Osteoblast (primary cell): ENCODE results near the gene ZNF385D. TPM values are rescaled to one million over a fixed set of nuclear protein-coding genes. Genes with fewer than 3 reads are reported as not detected.

Experiments
- DNase-seq: peaks from one replicate; pipeline ENCODE4 v3.0.0; 2011; ENCODE audit warnings: low spot score, mixed read lengths; ENCODE audit not compliant: insufficient read length; ENCODE audit errors: missing footprints
- H2AFZ ChIP-seq: 2 replicates; pipeline ENCODE4 v1.6.0; 2011; ENCODE audit warnings: mild to moderate bottlenecking, low read length
- H3K27ac ChIP-seq: 2 replicates; pipeline ENCODE4 v1.5.1; 2011; ENCODE audit warnings: mild to moderate bottlenecking, low read depth, low read length, moderate library complexity
- H3K27me3 ChIP-seq: 2 replicates; pipeline ENCODE4 v1.6.0; 2012; ENCODE audit warnings: mild to moderate bottlenecking, control low read depth, inconsistent platforms, low read length, moderate library complexity; ENCODE audit not compliant: insufficient read depth
- H3K36me3 ChIP-seq: 2 replicates; pipeline ENCODE4 v1.5.1; 2011; ENCODE audit warnings: mild to moderate bottlenecking, low read length, control low read depth, moderate library complexity; ENCODE audit not compliant: insufficient read depth
- H3K4me1 ChIP-seq: 2 replicates; pipeline ENCODE4 v1.5.1; 2011; ENCODE audit warnings: mild to moderate bottlenecking, low read length, control low read depth, moderate library complexity; ENCODE audit not compliant: insufficient read depth
- H3K4me2 ChIP-seq: 2 replicates; pipeline ENCODE4 v1.6.0; 2011; ENCODE audit warnings: mild to moderate bottlenecking, low read length; ENCODE audit not compliant: insufficient read depth
- H3K4me3 ChIP-seq: fragments of 200-600 bp; sonication (generic); 3 replicates; pipeline ENCODE4 v1.5.1; 2012; ENCODE audit warnings: mild to moderate bottlenecking, low read length, inconsistent platforms; ENCODE audit not compliant: insufficient read depth
- H3K79me2 ChIP-seq: 2 replicates; pipeline ENCODE4 v1.6.0; 2012; ENCODE audit warnings: mild to moderate bottlenecking, low read length, control low read depth, inconsistent platforms; ENCODE audit not compliant: insufficient read depth
- H3K9me3 ChIP-seq: 2 replicates; pipeline ENCODE4 v1.5.1; 2011; ENCODE audit warnings: low read depth, low read length, control low read depth
- H4K20me1 ChIP-seq: 2 replicates; pipeline ENCODE4 v1.6.0; 2012; ENCODE audit warnings: mild to moderate bottlenecking, low read length, control low read depth; ENCODE audit not compliant: insufficient read depth
- CTCF ChIP-seq: IDR thresholded peaks from 2 replicates; pipeline ENCODE4 v1.5.1; 2011; ENCODE audit warnings: mild to moderate bottlenecking, low read depth, low read length, moderate library complexity; ENCODE audit errors: extremely low read depth
- total RNA-seq: library from RNA; depleted of rRNA; stranded (reverse); fragments of >200 nt; gene quantifications from 2 replicates; pipeline ENCODE4 v1.2.3, GENCODE V29; 2012

ZNF385D gene
- total RNA-seq, 1 donor = 2.5 TPM

GRCh38 chr3:21528291-21528995, 222.6 kb downstream of the ZNF385D start:
- no peak for TF ChIP-seq CTCF
- DNase-seq = no peak
- no peak overlapping the region for H3K27ac ChIP-seq

GRCh38 chr3:21526461-21526860, 224.5 kb downstream of the ZNF385D start:
- no peaks in the 10 kb centered on the region for H3K27me3 ChIP-seq
- H3K36me3 ChIP-seq = no peaks in the 10 kb centered on the region
- H3K27ac ChIP-seq = no peak overlapping the region
- no peaks in the 10 kb centered on the region for H3K9me3 ChIP-seq
- no peaks in the 10 kb centered on the region for H4K20me1 ChIP-seq
- no peak for DNase-seq
- H2AFZ ChIP-seq = no peak overlapping the region
- no peaks in the 10 kb centered on the region for H3K4me1 ChIP-seq
- H3K79me2 ChIP-seq = no peaks in the 10 kb centered on the region
- H3K4me2 ChIP-seq = no peak overlapping the region
- H3K4me3 ChIP-seq = no peak overlapping the region
- no peak for TF ChIP-seq CTCF

More at GRCh38 chr3:21528291-21528995, 222.6 kb downstream of the ZNF385D start:
- H3K4me1 ChIP-seq = no peaks in the 10 kb centered on the region
- no peaks in the 10 kb centered on the region for H3K9me3 ChIP-seq
- no peaks in the 10 kb centered on the region for H4K20me1 ChIP-seq
- H3K4me2 ChIP-seq = no peak overlapping the region
- H3K79me2 ChIP-seq = no peaks in the 10 kb centered on the region
- H2AFZ ChIP-seq = no peak overlapping the region
- H3K27me3 ChIP-seq = no peaks in the 10 kb centered on the region
- no peaks in the 10 kb centered on the region for H3K36me3 ChIP-seq
- no peak overlapping the region for H3K4me3 ChIP-seq

- no peaks in the 10 kb centered on the region for H3K27me3 ChIP-seq
- H3K36me3 ChIP-seq = no peaks in the 10 kb centered on the region
- no peak overlapping the region for H3K4me2 ChIP-seq
- TF ChIP-seq CTCF = no peak
- no peak overlapping the region for H3K4me3 ChIP-seq
- no peaks in the 10 kb centered on the region for H3K9me3 ChIP-seq
- peak; percentile 38 for DNase-seq
- no peak overlapping the region for H3K27ac ChIP-seq
- H3K4me1 ChIP-seq = no peaks in the 10 kb centered on the region
- no peak overlapping the region for H2AFZ ChIP-seq
- no peaks in the 10 kb centered on the region for H3K79me2 ChIP-seq
- H4K20me1 ChIP-seq = no peaks in the 10 kb centered on the region
These were observed 226.9 kb downstream of the ZNF385D start for GRCh38 chr3:21524133-21524532.

GRCh38 chr3:21520106-21520963, 230.7 kb downstream of the ZNF385D start:
- Histone ChIP-seq H3K9me3 (no peaks in the 10 kb centered on the region), H3K36me3 (no peaks in the 10 kb centered on the region), H3K4me3 (no peak overlapping the region), H3K27me3 (no peaks in the 10 kb centered on the region), H2AFZ (no peak overlapping the region), H3K4me1 (no peaks in the 10 kb centered on the region), H3K79me2 (no peaks in the 10 kb centered on the region), H3K27ac (no peak overlapping the region), H4K20me1 (no peaks in the 10 kb centered on the region), H3K4me2 (no peak overlapping the region)
- TF ChIP-seq CTCF = no peak
- no peak for DNase-seq
